Dermis lymphatic vessel endothelial cell (primary cell): Measurements from ENCODE around the gene OR8D2. TPM values are rescaled to one million over a fixed set of nuclear protein-coding genes. Genes with fewer than 3 reads are reported as not detected.

ENCODE experiments used
- total RNA-seq: library from RNA; depleted of rRNA; stranded (reverse); fragments of >200 nt; gene quantifications from 2 replicates; pipeline ENCODE4 v1.2.1, GENCODE V29; 2014

The OR8D2 gene
- not detected in 2 replicates for total RNA-seq

GRCh38 chr11:124320097-124320496 is at the start of gene OR8D2:
Gene OR8D2, minus strand, starts transcription at chr11:124320197. Its CDS starts 0 bp downstream, at chr11:124320197.

GRCh38 chr11:124313849-124314248 is 6.1 kb downstream of the OR8D2 start, which contains the start of gene OR8D1:
Gene OR8D1, minus strand, starts transcription at chr11:124313949. Its CDS starts 3,183 bp downstream, at chr11:124310766.

Other genes with a start within 250 kb of the OR8D2 start
- gene VWA5A, start 204.7 kb downstream of the OR8D2 start, total RNA-seq, result 1.7 and 5.3 TPM in 2 replicates
- gene OR10D3, start 136.9 kb downstream of the OR8D2 start, total RNA-seq, result not detected in 2 replicates
- gene OR8G1, start 79.1 kb downstream of the OR8D2 start, total RNA-seq, result not detected in 2 replicates
- not detected in 2 replicates for gene OR8G5, start 63.8 kb downstream of the OR8D2 start, total RNA-seq
- gene OR8D1, start 6.2 kb downstream of the OR8D2 start, total RNA-seq, result not detected in 2 replicates
- not detected in 2 replicates for gene OR8B2, start 64.3 kb upstream of the OR8D2 start, total RNA-seq
- gene OR8B3, start 78.8 kb upstream of the OR8D2 start, total RNA-seq, result not detected in 2 replicates
- not detected in 2 replicates for gene OR8B4, start 104.7 kb upstream of the OR8D2 start, total RNA-seq
- gene OR8B8, start 125.5 kb upstream of the OR8D2 start, total RNA-seq, result not detected in 2 replicates
- gene OR8B12, start 223.5 kb upstream of the OR8D2 start, total RNA-seq, result not detected in 2 replicates
- not detected in 2 replicates for gene OR8A1, start 249.8 kb upstream of the OR8D2 start, total RNA-seq